Stimulated activated CD8-positive, alpha-beta memory T cell treated with anti-CD3 and anti-CD28 coated beads, Interleukin-4, amount 100 ng/mL, for 24 hours (primary cell): ENCODE measurements around the gene ATP5F1C.

Experiments
- DNase-seq: peaks from one replicate; pipeline ENCODE4 v3.0.0-alpha.2; 2020; ENCODE audit warnings: low read depth

The ATP5F1C gene

GRCh38 chr10:7853226-7853842 is 65.4 kb downstream of the ATP5F1C start:
- DNase-seq: no peak

- no peak for DNase-seq
Observed at GRCh38 chr10:7853890-7854289, 65.9 kb downstream of the ATP5F1C start.

- no peak for DNase-seq
Observed at GRCh38 chr10:7855205-7855604, 67.2 kb downstream of the ATP5F1C start.

- DNase-seq: no peak
Observed at GRCh38 chr10:7856678-7857077, 68.7 kb downstream of the ATP5F1C start.

GRCh38 chr10:7857262-7857661 is 69.3 kb downstream of the ATP5F1C start:
- DNase-seq: no peak
